GM19467 (cell line): ENCODE results near the gene ZNF628.

Experiments
- ATAC-seq: cut with Tn5 transposase; IDR thresholded peaks from one replicate; pipeline ENCODE4 v1.9.1; 2021; ENCODE audit warnings: mild to moderate bottlenecking, moderate library complexity; ENCODE audit not compliant: unreplicated experiment

ZNF628 gene

GRCh38 chr19:55464662-55465054 is 11.8 kb upstream of the ZNF628 start, which contains the start of gene C19orf85:
Gene C19orf85 (minus strand): TSS chr19:55464751. CDS start chr19:55464554, 197 bp downstream.
- no peak for ATAC-seq

- no peak for ATAC-seq
Observed at GRCh38 chr19:55465460-55466240, 10.8 kb upstream of the ZNF628 start.

- no peak for ATAC-seq
Observed at GRCh38 chr19:55466241-55466614, 10.2 kb upstream of the ZNF628 start.

GRCh38 chr19:55467236-55468053 is 9.0 kb upstream of the ZNF628 start:
- ATAC-seq = no peak

- no peak for ATAC-seq
Observed at GRCh38 chr19:55468054-55468393, 8.4 kb upstream of the ZNF628 start.

GRCh38 chr19:55471266-55471665 is 5.2 kb upstream of the ZNF628 start:
- ATAC-seq = no peak

- ATAC-seq = no peak
Observed at GRCh38 chr19:55472463-55472862, 4.0 kb upstream of the ZNF628 start.

- ATAC-seq = no peak
Observed at GRCh38 chr19:55473225-55474012, 3.0 kb upstream of the ZNF628 start.

- no peak for ATAC-seq
Observed at GRCh38 chr19:55474269-55475265, 1.9 kb upstream of the ZNF628 start.

- ATAC-seq = no peak
Observed at GRCh38 chr19:55477905-55478304, 1.5 kb downstream of the ZNF628 start.

- no peak for ATAC-seq
Observed at GRCh38 chr19:55478364-55478763, 1.9 kb downstream of the ZNF628 start.

GRCh38 chr19:55479045-55479444 is 2.6 kb downstream of the ZNF628 start:
- ATAC-seq = no peak

GRCh38 chr19:55479451-55480230 is 3.2 kb downstream of the ZNF628 start:
- no peak for ATAC-seq

GRCh38 chr19:55481148-55481793 is 4.9 kb downstream of the ZNF628 start:
- ATAC-seq = no peak

GRCh38 chr19:55481794-55482155 is 5.4 kb downstream of the ZNF628 start:
- no peak for ATAC-seq

- no peak for ATAC-seq
Observed at GRCh38 chr19:55482156-55482961, 5.9 kb downstream of the ZNF628 start.

- ATAC-seq = no peak
Observed at GRCh38 chr19:55482967-55483705, 6.7 kb downstream of the ZNF628 start.
